Kidney tubule cell (primary cell): ENCODE results near the gene ZNF483.
"Not testable (repeated sequence)": the region's sequence is repeated elsewhere in the genome, so short reads cannot be mapped to it uniquely, and the experiment has no call there.

ENCODE experiments used
- DNase-seq: peaks from one replicate; pipeline ENCODE4 v3.0.0-alpha.2; 2018; ENCODE audit warnings: low spot score

The ZNF483 gene

DNA sequence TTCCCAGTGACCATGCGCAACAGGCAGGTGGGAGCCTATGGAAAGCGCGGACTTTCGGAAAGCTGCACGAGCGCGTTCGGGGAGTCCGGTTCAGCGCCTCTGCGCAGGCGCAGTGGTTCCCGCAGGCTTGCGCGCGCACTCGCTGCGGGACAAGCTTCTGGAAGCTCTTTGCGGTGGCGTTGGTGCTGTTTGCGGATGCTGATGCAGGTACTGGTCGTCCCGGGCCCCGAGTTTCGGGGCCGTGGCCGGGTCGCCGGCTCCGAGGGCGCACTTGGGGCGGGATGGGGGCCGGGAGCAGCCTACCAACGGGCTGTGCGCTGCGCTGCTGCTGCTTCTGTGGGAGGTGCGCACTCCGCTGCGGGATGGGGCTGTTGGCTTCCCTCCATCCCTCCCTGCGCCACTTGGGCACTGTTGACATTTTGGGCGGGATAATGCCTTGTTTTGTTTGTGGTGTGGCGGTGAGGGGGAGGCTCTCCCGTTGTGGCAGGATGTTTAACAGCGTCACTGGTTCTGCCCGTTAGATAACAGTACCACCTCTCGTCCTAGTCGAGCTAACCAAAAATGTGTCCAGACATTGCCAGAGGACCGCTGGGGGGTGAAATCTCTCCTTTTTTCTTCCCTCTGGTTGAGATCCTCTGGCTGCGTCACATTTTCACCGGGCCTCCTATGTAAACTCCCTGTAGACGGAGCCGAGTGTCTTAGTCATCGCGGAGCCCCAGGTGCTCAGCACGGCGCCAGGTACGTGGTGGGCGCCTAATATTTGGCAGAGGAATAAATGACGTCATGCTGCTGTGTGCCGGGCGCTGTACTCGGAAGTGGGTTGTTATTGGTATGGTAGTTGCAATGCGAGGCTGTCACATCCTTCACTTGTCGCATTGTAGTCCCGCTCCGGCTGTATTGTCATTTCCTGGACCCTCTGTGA is at the start of gene ZNF483:
Gene ZNF483, plus strand, starts transcription at position 124 of the 922 bp plus-strand sequence. CDS start 2,217 bp downstream, outside the sequence.
- DNase-seq, result peak; percentile 83

DNA sequence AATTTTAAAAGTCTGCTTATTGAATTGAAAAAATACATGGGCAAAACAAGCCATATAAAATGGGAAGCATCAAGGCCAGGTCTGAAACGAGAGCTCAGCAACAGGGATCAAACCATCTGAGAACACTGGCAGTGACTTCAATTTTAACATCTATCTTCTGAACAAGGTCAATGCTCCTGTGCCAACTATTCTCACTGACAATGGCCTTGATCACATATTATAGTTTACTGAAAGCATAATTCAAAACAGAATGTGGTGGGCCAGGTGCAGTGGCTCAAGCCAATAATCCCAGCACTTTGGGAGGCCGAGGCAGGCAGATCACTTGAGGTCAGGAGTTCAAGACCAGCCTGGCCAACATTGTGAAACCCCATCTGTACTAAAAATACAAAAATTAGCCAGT is 49.8 kb upstream of the ZNF483 start:
- no peak for DNase-seq

GRCh38 chr9:111477677-111478076 is 47.3 kb upstream of the ZNF483 start:
- DNase-seq, result no peak

DNA sequence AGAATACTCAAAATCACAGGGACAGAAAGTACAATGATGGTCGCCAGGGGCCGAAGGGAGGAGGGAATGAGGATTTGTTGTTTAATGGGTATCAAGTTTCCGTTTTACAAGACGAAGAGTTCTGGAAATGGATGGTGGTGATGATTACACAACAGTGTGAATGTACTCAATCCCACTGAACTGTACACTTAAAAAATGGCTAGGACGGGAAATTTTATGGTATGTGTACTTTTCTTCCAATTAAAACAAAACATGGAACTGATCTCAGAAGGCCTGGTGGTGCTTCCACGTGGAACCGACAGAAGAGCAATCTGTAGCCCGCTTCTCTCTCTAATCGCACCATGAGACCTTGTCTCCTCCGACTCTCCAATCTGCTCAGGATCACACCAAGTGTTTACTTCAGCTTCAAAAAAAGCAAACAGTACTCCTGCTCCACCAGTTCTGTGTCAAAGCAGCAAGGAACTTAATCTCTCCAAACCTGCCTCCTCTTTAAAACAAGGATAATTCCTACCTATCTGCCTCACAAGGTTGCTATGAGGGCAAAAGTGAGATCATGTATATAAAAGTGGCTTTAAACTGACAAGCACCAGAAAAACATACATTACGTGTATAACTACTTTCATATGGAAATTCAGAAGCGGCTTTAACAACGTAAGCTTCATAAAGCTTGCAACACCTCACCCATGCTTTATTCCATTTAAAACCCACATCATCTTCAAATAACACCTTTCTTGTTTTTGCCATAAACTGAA is 42.9 kb upstream of the ZNF483 start:
- peak; percentile 18 for DNase-seq

DNA sequence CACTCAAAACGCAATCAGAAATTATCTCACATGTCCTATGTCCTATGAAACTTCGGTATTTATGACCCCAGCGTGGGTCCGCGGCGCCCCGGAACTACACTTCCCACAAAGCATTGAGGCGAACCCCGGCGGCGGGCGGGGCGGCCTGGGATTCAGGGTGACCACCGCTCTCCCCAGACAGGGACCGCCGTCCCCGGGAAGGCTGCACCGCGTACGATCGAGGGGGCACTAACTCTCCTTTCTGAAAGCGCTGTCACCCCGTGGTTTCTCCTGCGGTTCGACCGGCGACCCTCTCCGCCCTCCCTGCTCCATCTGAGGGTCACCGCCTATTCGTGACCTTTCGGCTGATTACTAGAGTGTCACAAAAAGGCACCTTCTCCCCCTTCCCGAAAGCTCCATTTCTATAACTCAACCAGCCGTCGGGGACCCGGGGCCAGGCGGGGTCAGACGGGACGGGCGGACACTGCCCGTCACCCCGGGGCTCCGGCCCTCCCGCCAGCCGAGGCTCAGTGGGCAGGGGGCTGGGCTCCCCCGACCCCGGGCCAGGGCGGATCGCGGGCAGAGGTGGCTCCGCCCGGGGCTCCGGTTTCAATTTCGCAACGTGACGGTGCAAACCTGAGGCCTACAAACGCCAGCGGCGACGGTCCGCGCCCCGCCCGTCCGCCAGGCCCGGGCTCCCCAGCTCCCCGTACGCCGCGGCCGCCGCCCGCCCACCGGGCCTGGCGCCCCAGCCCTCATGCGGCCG is 42.1 kb upstream of the ZNF483 start:
- peak; percentile 60 for DNase-seq

DNA sequence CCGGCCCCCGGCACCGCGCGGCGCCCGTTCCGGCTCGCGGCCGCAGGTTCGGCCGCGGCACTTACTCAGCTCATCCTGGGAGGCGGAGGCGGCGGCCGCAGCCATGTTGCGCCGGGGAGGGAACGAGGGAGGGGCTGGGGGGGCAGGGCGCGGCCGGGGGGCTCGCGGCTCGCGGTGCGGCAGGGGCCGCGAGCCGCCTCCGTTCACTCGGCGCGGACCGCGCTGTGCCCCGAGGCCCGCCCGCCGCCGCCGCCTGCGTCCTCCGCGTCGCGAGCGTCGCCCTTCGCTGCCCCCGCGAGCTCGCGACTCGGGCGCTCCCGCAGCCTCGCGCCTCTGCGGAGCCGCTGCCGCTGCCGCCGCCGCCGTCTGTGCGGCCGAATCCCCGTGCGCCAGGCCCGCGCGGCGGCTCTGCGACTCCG is 41.5 kb upstream of the ZNF483 start:
- DNase-seq, result no peak

DNA sequence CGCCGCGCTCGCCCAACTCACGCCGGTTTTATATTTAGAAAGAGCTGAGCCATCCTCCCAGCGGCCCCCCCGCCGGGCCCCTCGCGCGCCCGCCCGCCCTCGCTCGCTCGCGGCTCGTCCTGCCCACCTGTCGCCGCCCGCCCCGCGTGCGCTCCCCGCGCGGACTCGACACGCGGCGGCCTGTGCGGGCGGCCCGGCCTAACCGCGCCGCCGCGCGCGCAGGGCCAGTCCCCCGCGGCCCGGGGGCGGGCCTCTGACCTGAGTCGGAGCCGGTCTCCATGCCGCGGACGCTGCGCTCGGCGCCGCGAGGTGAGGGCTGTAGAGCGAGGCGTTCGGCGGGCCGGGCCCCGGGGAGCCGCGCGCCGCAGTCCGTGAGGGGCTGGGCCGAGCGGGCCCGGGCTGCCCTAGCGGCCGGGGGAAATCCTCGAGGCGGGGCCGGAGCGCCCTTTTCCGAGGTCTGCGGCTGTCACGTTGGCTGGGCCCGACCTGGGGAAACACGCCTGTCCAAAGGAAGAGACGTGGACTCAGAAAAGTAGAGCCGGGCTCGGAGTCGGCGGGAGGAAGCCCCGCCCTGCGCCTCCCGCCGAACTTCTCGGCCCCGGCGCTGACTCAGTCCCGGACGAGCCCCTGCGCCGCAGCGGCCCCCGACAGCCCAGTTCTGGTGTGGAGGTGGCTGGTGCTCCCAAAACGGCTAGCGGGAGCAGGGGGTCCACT is 41.0 kb upstream of the ZNF483 start, which contains the start of gene ECPAS:
Gene ECPAS, minus strand, starts transcription at position 526 of the 714 bp plus-strand sequence. CDS start 11,465 bp downstream, outside the sequence.
- DNase-seq, result peak; percentile 87

GRCh38 chr9:111484572-111484894 is 40.4 kb upstream of the ZNF483 start:
- DNase-seq, result no peak

- DNase-seq, result not testable (repeated sequence)
Observed at GRCh38 chr9:111497196-111497595, 27.8 kb upstream of the ZNF483 start.

DNA sequence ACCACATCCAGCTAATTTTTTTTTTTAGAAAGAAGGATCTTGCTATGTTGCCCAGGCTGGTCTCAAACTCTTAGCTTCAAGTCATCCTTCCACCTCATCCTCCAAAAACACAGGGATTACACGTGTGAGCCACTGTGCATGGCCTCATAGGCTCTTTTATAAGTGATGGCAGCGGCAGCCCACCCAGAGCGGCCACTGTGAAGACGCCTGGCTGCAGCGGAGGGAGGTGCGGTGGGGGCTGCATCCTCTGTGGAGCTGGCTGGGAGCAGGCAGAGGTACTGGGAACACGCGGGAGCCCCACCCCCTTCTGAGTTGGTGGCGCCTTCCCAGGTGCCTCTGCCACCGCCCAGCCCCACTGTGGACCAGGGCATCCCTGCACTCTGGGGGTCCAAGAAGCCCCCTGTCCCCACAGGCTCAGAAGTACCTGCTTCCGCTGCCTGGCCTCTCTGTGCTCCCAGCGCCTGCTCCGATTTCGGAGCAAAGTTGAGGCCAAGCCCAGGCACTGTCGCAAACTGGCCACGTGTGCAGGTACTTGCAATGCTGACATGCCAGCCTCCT is 23.9 kb upstream of the ZNF483 start:
- no peak for DNase-seq

DNA sequence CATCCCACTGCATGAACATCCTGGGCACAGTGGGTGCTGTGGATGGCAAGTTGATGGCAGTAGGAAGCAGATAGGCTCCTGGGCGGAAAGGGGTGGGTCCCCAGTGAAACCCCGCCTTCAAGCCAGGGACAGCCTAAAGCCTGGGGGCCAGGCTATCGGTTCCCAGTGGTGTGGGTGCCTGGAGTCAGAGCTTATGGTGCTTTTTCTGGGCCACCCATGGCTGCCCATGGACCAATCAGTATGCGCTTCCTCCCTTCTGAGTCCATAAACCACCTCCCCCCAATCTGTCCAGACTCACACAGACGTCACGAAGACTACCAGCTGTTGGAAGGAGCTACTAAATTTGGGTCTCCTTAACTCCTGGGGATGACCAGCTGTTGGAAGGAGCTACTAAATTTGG is 23.3 kb upstream of the ZNF483 start:
- DNase-seq, result no peak

DNA sequence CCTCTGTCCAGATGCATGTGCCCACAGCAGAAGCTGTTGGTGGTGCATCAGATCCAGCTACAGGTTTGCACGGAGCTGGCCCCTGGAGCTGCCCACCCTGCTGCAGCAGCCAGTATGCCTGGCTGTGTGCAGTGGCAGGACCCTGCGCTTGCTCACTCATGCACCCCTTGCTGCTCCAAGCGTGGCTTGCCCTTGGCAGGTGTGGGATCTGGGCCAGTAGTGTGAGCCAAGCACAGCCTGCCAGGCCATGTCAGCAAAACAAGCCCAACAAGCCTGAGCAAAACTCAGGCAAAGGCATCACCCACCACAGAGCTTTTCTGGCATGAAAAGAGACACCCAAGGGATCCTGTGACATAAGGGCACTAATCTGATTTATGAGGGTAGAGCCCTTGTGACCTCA is 22.5 kb upstream of the ZNF483 start:
- no peak for DNase-seq

GRCh38 chr9:111511581-111511980 is 13.4 kb upstream of the ZNF483 start:
- not testable (repeated sequence) for DNase-seq

GRCh38 chr9:111514967-111515366 is 10.0 kb upstream of the ZNF483 start:
- no peak for DNase-seq

GRCh38 chr9:111516061-111516465 is 8.9 kb upstream of the ZNF483 start:
- DNase-seq, result no peak

DNA sequence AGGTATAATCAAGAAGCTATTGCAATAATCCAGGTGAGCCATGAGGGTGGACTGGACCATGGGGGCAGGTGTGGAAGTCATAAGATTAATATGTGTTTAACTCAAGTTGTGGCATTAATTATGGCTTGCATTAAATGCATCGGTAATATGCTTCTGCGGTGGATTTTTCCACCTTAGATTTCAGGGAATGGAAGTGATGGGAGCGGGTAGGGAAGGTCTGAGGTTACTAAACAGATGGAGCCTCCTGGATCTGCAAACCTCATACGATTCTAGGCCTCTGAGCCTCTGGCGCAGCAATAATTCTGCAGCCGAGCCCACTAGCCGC is 286 bp upstream of the ZNF483 start:
- DNase-seq, result no peak

DNA sequence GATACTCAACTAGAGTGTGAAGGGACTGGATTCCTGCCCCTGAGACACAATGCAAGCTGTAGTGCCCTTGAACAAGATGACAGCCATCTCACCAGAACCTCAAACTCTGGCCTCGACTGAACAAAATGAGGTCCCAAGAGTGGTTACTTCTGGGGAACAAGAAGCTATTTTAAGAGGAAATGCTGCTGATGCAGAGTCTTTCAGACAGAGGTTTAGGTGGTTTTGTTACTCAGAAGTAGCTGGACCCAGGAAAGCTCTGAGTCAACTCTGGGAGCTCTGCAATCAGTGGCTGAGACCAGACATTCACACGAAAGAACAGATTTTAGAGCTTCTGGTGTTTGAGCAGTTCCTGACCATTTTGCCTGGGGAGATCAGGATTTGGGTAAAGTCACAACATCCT is 2.4 kb downstream of the ZNF483 start:
- peak; percentile 21 for DNase-seq

- DNase-seq, result no peak
Observed at GRCh38 chr9:111529787-111530186, 4.8 kb downstream of the ZNF483 start.

GRCh38 chr9:111531716-111532115 is 6.7 kb downstream of the ZNF483 start:
- no peak for DNase-seq

DNA sequence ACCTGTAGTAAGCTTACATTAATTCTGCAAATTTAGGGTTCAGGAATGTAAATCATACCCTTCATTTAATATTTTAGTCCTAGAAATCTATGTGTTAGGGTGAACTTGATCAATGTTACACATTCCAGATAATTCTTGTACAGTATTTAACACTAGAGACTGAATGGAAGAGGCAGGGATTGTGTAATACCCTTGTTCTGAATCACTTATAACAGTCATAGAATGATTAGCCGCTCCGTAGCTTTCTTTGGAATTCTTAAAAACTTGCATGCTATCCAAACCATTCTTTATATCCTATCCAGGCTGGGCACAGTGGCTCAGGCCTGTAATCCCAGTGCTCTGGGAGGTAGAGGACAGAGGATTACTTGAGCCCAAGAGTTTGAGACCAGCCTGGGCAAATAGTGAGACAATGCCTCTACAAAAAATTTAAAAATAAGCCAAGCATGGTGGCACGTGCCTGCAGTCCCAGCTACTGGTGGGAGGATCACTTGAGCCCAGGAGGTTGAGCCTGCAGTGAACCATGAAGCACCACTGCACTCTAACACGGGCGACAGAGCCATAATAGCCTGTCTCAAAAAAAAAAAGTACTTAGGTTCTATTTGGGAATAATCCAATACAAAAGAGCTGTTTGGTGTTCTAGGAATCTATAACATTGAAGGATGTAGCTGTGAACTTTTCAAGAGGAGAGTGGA is 8.3 kb downstream of the ZNF483 start:
- DNase-seq, result peak; percentile 44
